GM10266 (cell line): Measurements from ENCODE around the gene XKR7.
A peak's percentile ranks its signal among the peaks of the same experiment; 100 is the strongest.
"Not testable (repeated sequence)": the region's sequence is repeated elsewhere in the genome, so short reads cannot be mapped to it uniquely, and the experiment has no call there.

Source experiments
- DNase-seq: peaks from one replicate; pipeline ENCODE4 v3.0.0; 2012; ENCODE audit errors: extremely low spot score
- CTCF ChIP-seq: IDR thresholded peaks from 2 replicates; pipeline ENCODE4 v1.5.1; 2012; ENCODE audit warnings: mild to moderate bottlenecking, low read depth; ENCODE audit not compliant: control insufficient read depth, insufficient read depth; ENCODE audit errors: missing control alignments

XKR7 gene

GRCh38 chr20:31923388-31924331, 44.3 kb upstream of the XKR7 start:
- DNase-seq, result peak; percentile 72
- no peak for TF ChIP-seq CTCF

- TF ChIP-seq CTCF, result no peak
- no peak for DNase-seq
Observed at GRCh38 chr20:31924561-31924960, 43.4 kb upstream of the XKR7 start.

- TF ChIP-seq CTCF, result no peak
Observed at GRCh38 chr20:31925631-31926030, 42.3 kb upstream of the XKR7 start.

GRCh38 chr20:31926493-31926892, 41.5 kb upstream of the XKR7 start:
- DNase-seq, result no peak
- no peak for TF ChIP-seq CTCF

More at GRCh38 chr20:31925631-31926030, 42.3 kb upstream of the XKR7 start:
- DNase-seq, result no peak

GRCh38 chr20:31927627-31928159, 40.3 kb upstream of the XKR7 start:
- no peak for TF ChIP-seq CTCF
- DNase-seq, result no peak

GRCh38 chr20:31929631-31930030, 38.3 kb upstream of the XKR7 start:
- DNase-seq, result not testable (repeated sequence)

GRCh38 chr20:31930779-31931178, 37.2 kb upstream of the XKR7 start:
- no peak for TF ChIP-seq CTCF
- DNase-seq, result no peak

- no peak for DNase-seq
- TF ChIP-seq CTCF, result no peak
Observed at GRCh38 chr20:31933698-31934097, 34.3 kb upstream of the XKR7 start.
